Measurements from ENCODE around the gene COX6A1. TPM values are rescaled to one million over a fixed set of nuclear protein-coding genes. Genes with fewer than 3 reads are reported as not detected.

COX6A1 gene
- polyA plus RNA-seq, 1 donor (not counting 4 experiments of a cell fraction or from before 2014, with no cell fraction given) = 663 TPM

DNA sequence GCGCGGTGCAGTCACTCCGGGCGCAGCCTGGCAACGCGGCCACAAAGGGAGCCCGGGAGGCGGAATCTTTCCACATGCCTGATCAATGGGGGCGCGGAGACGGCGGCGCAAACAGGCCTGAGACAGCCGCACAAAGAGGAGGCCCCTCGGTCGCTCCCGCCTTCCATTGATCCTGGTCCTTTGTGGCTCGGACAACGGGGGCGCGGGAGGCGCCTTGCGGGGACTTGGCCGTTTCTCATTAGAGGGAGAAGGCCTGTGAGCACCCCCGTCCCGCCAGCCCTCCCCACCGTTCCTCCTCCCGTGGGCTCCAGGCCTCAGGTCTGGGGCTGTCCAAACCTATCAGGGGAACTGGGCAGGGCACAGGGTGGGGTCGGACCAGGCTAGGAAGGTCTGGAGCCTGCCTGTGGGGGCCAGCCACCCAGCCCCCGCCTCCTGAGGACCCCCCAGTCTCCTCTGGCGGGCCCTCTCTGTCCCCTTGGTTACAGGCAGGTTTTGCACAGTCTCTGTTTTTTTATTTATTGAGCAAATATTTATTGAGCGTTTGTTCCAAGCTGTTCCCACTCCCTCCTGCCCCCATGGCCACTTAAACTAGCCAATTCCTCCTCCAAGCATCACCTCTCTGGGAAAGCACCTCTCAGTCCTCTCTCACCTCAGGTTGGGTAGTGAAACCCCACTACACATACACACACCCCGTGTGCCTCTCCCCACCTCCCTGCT, 39.9 kb upstream of the COX6A1 start:
- Histone ChIP-seq H3K9me3 (ENCODE audit: control insufficient read depth, low read depth, low read length) (no peaks in the 10 kb centered on the region), H3K79me2 (ENCODE audit: control insufficient read depth, insufficient read depth, low read length) (no peaks in the 10 kb centered on the region), H3K4me1 (ENCODE audit: control insufficient read depth, extremely low read depth, insufficient read depth, low read length) (peaks cover 7% of the 10 kb centered on the region), H3K4me3 (ENCODE audit: control insufficient read depth in 2 of 3, extremely low read depth in 1 of 3, insufficient read depth in 2 of 3, low read depth in 1 of 3, low read length in 3 of 3) (no peak overlapping the region), H3K4me2 (ENCODE audit: control insufficient read depth, extremely low read depth, insufficient read depth, low read depth, low read length) (no peak overlapping the region), H3K27me3 (ENCODE audit: control insufficient read depth, extremely low read depth, insufficient read depth, low read length) (no peaks in the 10 kb centered on the region), H2AFZ (ENCODE audit: control insufficient read depth, low read length) (no peak overlapping the region), H3K9me1 (ENCODE audit: control insufficient read depth, extremely low read depth, insufficient read depth, low read length) (no peaks in the 10 kb centered on the region), H3K27ac (ENCODE audit: control insufficient read depth, insufficient read depth, low read length) (no peak overlapping the region), H3K9ac (ENCODE audit: control insufficient read depth, extremely low read depth, insufficient read depth, low read length) (no peak overlapping the region), H3K36me3 (ENCODE audit: control insufficient read depth in 2 of 2, extremely low read depth in 1 of 2, insufficient read depth in 2 of 2, low read length in 2 of 2) (no peaks in the 10 kb centered on the region), H4K20me1 (ENCODE audit: control insufficient read depth, extremely low read depth, insufficient read depth, low read length) (no peaks in the 10 kb centered on the region)
- dilution Hi-C loops (cut with MboI; ENCODE audit: extremely low pct_ligation_motif_present, low sequenced_read_pairs) = no loop called here
- DNase-seq (ENCODE audit: low read depth, low spot score) = no peak
- TF ChIP-seq, protein P1, sequence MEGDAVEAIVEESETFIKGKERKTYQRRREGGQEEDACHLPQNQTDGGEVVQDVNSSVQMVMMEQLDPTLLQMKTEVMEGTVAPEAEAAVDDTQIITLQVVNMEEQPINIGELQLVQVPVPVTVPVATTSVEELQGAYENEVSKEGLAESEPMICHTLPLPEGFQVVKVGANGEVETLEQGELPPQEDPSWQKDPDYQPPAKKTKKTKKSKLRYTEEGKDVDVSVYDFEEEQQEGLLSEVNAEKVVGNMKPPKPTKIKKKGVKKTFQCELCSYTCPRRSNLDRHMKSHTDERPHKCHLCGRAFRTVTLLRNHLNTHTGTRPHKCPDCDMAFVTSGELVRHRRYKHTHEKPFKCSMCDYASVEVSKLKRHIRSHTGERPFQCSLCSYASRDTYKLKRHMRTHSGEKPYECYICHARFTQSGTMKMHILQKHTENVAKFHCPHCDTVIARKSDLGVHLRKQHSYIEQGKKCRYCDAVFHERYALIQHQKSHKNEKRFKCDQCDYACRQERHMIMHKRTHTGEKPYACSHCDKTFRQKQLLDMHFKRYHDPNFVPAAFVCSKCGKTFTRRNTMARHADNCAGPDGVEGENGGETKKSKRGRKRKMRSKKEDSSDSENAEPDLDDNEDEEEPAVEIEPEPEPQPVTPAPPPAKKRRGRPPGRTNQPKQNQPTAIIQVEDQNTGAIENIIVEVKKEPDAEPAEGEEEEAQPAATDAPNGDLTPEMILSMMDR (optimal IDR thresholded peaks at IDR 0.05 in 1 of 3, IDR thresholded peaks at IDR 0.05 in 1 of 3, conservative IDR thresholded peaks at IDR 0.05 in 1 of 3; ENCODE audit: extremely low read depth in 1 of 3, insufficient read depth in 2 of 3, low read length in 3 of 3) = no peak
- TF ChIP-seq EZH2 (IDR thresholded peaks at IDR 0.05; ENCODE audit: low read length) = no peak
- no peak for FAIRE-seq

DNA sequence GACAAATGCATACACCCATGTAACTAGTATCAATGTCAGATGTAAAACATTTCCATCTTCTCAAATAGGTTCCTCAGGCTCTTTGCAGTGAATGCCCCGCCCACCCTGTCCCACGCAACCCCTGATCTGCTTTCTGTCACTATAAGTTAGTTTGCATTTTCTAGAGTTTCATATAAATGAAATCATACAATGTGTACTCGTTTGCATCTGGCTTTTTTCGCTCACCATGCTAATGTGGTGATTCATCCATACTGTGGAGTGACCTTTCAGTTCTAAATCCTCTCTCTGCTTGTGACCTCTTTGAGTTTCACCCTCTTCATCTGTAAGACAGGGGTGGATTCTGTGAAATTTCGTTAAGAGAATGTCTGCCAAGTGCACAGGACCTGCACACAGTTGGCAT, 38.4 kb upstream of the COX6A1 start:
- H3K4me3 ChIP-seq (ENCODE audit: control insufficient read depth in 2 of 3, extremely low read depth in 1 of 3, insufficient read depth in 2 of 3, low read depth in 1 of 3, low read length in 3 of 3) = no peak overlapping the region
- dilution Hi-C loops (cut with MboI; ENCODE audit: extremely low pct_ligation_motif_present, low sequenced_read_pairs) = no loop called here
- no peak for FAIRE-seq

More for the DNA sequence above, 38.4 kb upstream of the COX6A1 start:
- Histone ChIP-seq H3K36me3 (ENCODE audit: control insufficient read depth in 2 of 2, extremely low read depth in 1 of 2, insufficient read depth in 2 of 2, low read length in 2 of 2) (no peaks in the 10 kb centered on the region), H2AFZ (ENCODE audit: control insufficient read depth, low read length) (no peak overlapping the region), H3K4me1 (ENCODE audit: control insufficient read depth, extremely low read depth, insufficient read depth, low read length) (peaks cover 3% of the 10 kb centered on the region), H3K9me3 (ENCODE audit: control insufficient read depth, low read depth, low read length) (no peaks in the 10 kb centered on the region), H3K27me3 (ENCODE audit: control insufficient read depth, extremely low read depth, insufficient read depth, low read length) (no peaks in the 10 kb centered on the region), H3K4me2 (ENCODE audit: control insufficient read depth, extremely low read depth, insufficient read depth, low read depth, low read length) (no peak overlapping the region), H3K27ac (ENCODE audit: control insufficient read depth, insufficient read depth, low read length) (no peak overlapping the region), H3K9ac (ENCODE audit: control insufficient read depth, extremely low read depth, insufficient read depth, low read length) (no peak overlapping the region), H4K20me1 (ENCODE audit: control insufficient read depth, extremely low read depth, insufficient read depth, low read length) (no peaks in the 10 kb centered on the region), H3K9me1 (ENCODE audit: control insufficient read depth, extremely low read depth, insufficient read depth, low read length) (no peaks in the 10 kb centered on the region), H3K79me2 (ENCODE audit: control insufficient read depth, insufficient read depth, low read length) (no peaks in the 10 kb centered on the region)
- no peak for TF ChIP-seq EZH2 (IDR thresholded peaks at IDR 0.05; ENCODE audit: low read length)
- TF ChIP-seq, protein P1 (optimal IDR thresholded peaks at IDR 0.05 in 1 of 3, IDR thresholded peaks at IDR 0.05 in 1 of 3, conservative IDR thresholded peaks at IDR 0.05 in 1 of 3; ENCODE audit: extremely low read depth in 1 of 3, insufficient read depth in 2 of 3, low read length in 3 of 3) = no peak
- no peak for DNase-seq (ENCODE audit: low read depth, low spot score)

Measured in keratinocyte (primary cell).